K562 (cell line): ENCODE measurements around the gene JAKMIP1. TPM values are rescaled to one million over a fixed set of nuclear protein-coding genes. Genes with fewer than 3 reads are reported as not detected.

Source experiments
- ATAC-seq: fragments of 200-7000 bp; cut with Tn5 transposase; 3 replicates; pipeline ENCODE4 v1.9.1; 2020; ENCODE audit warnings: moderate library complexity
- BruUV-seq: library from RNA; stranded (reverse); fragments of 400-500 nt; replicated peaks from 2 replicates; lab custom pipeline; 2021; lab: Mats Ljungman, UMichigan
- CTCF ChIA-PET: fragments of 300-600 bp; formaldehyde crosslinking; extraction: SDS; loops from one replicate; lab custom pipeline; 2021; ENCODE audit warnings: low intra/inter-chr PET ratio; lab: Yijun Ruan, JAX
- POLR2A ChIA-PET: fragments of 300-600, 350-650 bp; sonication (Branson Sonifier 250); formaldehyde crosslinking; extraction: SDS; loops from one replicate; lab custom pipeline; 2021; ENCODE audit warnings: antibody characterized with exemption, inconsistent platforms; lab: Yijun Ruan, JAX
- DNase-seq, 4 experiments: peaks; one replicate each; pipeline versions ENCODE4 v3.0.0 to v3.0.0-alpha.2; 2011 to 2018; ENCODE audit warnings: low spot score in 3 of 4, mixed read lengths in 3 of 4; ENCODE audit errors: extremely low read depth in 1 of 4
- FAIRE-seq: peaks from 2 replicates; lab custom pipeline; 2011; peaks lifted over from hg19 to GRCh38; lab: Jason Lieb, UNC
- H2AFZ ChIP-seq: 2 replicates; pipeline ENCODE4 v1.6.0; 2011; ENCODE audit warnings: low read depth, low read length, control low read depth, inconsistent platforms
- H3K27ac ChIP-seq: fragments of 200-600 bp; 3 replicates; pipeline ENCODE4 v1.8.0; 2011; ENCODE audit warnings: low read depth, mild to moderate bottlenecking, control low read depth, inconsistent platforms, low read length, moderate library complexity, mixed read lengths; ENCODE audit errors: extremely low read depth
- H3K27me3 ChIP-seq, 2 experiments: fragments of 300-600 bp in 1 of 2; 2 replicates in 1 of 2; 3 replicates in 1 of 2; pipeline versions ENCODE4 v1.6.0 to v1.8.0; 2011; ENCODE audit warnings: inconsistent platforms in 2 of 2, low read length in 2 of 2, mild to moderate bottlenecking in 1 of 2, mixed read lengths in 1 of 2, moderate library complexity in 1 of 2; ENCODE audit not compliant: control insufficient read depth in 2 of 2, insufficient read depth in 2 of 2
- H3K36me3 ChIP-seq: fragments of 300-600 bp; 3 replicates; pipeline ENCODE4 v1.8.0; 2011; ENCODE audit warnings: mild to moderate bottlenecking, low read length, inconsistent platforms; ENCODE audit not compliant: control insufficient read depth, insufficient read depth
- H3K4me1 ChIP-seq, 2 experiments: fragments of 200-600 bp in 1 of 2; replicated peaks in 1 of 2; 2 replicates in 1 of 2; 3 replicates in 1 of 2; pipeline versions ENCODE4 v1.5.1 to v1.8.0; 2011; ENCODE audit warnings: inconsistent platforms in 2 of 2, low read length in 2 of 2, mild to moderate bottlenecking in 1 of 2, mixed read lengths in 1 of 2, moderate library complexity in 1 of 2; ENCODE audit not compliant: control insufficient read depth in 2 of 2, insufficient read depth in 2 of 2
- H3K4me2 ChIP-seq: 2 replicates; pipeline ENCODE4 v1.6.1; 2011; ENCODE audit warnings: low read length, control low read depth, inconsistent platforms, mixed read lengths; ENCODE audit not compliant: insufficient read depth
- H3K4me3 ChIP-seq: fragments of 200-600 bp; sonication (generic), shearing (Covaris generic); 2 replicates; pipeline ENCODE4 v1.5.1; 2016; ENCODE audit warnings: control low read depth, inconsistent platforms
- H3K79me2 ChIP-seq: fragments of 200-600 bp; 3 replicates; pipeline ENCODE4 v1.8.0; 2011; ENCODE audit warnings: low read length, inconsistent platforms; ENCODE audit not compliant: control insufficient read depth, insufficient read depth
- H3K9ac ChIP-seq, 2 experiments: 2 replicates each; pipeline versions ENCODE4 v1.6.0 to v1.6.1; 2011; ENCODE audit warnings: low read depth in 2 of 2, low read length in 2 of 2, control low read depth in 1 of 2, inconsistent platforms in 1 of 2, mild to moderate bottlenecking in 1 of 2, mixed read lengths in 1 of 2; ENCODE audit not compliant: insufficient read depth in 1 of 2
- H3K9me1 ChIP-seq: one replicate; pipeline ENCODE4 v1.6.0; 2011; ENCODE audit warnings: inconsistent platforms, mild to moderate bottlenecking, low read length, moderate library complexity; ENCODE audit not compliant: control insufficient read depth, insufficient read depth
- H3K9me3 ChIP-seq: replicated peaks from 2 replicates; pipeline ENCODE4 v1.5.1; 2011; ENCODE audit warnings: low read depth, low read length, inconsistent platforms; ENCODE audit not compliant: control insufficient read depth, insufficient read depth
- H4K20me1 ChIP-seq: replicated peaks from 2 replicates; pipeline ENCODE4 v1.6.1; 2011; ENCODE audit warnings: low read length, inconsistent platforms, mixed read lengths; ENCODE audit not compliant: control insufficient read depth, insufficient read depth
- CBX1 ChIP-seq: sonication (generic); IDR thresholded peaks from 2 replicates; pipeline ENCODE4 v1.6.1; 2016; ENCODE audit warnings: antibody characterized with exemption, low read depth, mild to moderate bottlenecking
- GTF3C2 ChIP-seq: IDR thresholded peaks from 3 replicates; pipeline ENCODE4 v1.6.1; 2011; ENCODE audit warnings: borderline replicate concordance, mild to moderate bottlenecking, moderate library complexity; ENCODE audit not compliant: insufficient read length; ENCODE audit errors: extremely low read depth
- RNF2 ChIP-seq: sonication (generic); IDR thresholded peaks from 2 replicates; pipeline ENCODE4 v1.6.1; 2016
- TCF3 ChIP-seq: sonication (generic); formaldehyde crosslinking; IDR thresholded peaks from 2 replicates; pipeline ENCODE4 v1.4.0; 2020; ENCODE audit warnings: mild to moderate bottlenecking, missing genetic modification reagents
- UBTF ChIP-seq, 2 experiments: IDR thresholded peaks; 2 replicates each; pipeline ENCODE4 v1.6.1; 2012; ENCODE audit warnings: improper control_type of control experiment in 2 of 2, low read depth in 2 of 2, low read length in 2 of 2, borderline replicate concordance in 1 of 2
- ZNF3 ChIP-seq: fragments of 250-450 bp; sonication (Bioruptor Pico); IDR thresholded peaks from 2 replicates; pipeline ENCODE4 v1.5.0; 2021; ENCODE audit warnings: mild to moderate bottlenecking, moderate library complexity
- ZNF766 ChIP-seq: fragments of 200-800 bp; sonication (Bioruptor generic); conservative IDR thresholded peaks from 2 replicates; pipeline ENCODE4 v1.6.1; 2016; ENCODE audit warnings: missing genetic modification characterization, missing compliant biosample characterization
- WGBS: fragments of 100-300 bp; shearing (Covaris generic); methylation state at CpG from one replicate; pipeline ENCODE4 v1.1.6; 2016; ENCODE audit warnings: low coverage, mixed read lengths; ENCODE audit not compliant: insufficient coverage; ENCODE audit errors: missing lambda C conversion rate; 5-methylcytosine and 5-hydroxymethylcytosine counted together
- in situ Hi-C: fragments of 300-500 bp; cut with MboI; formaldehyde crosslinking; loops from 4 replicates; pipeline ENCODE4 v1.15.0; 2018; ENCODE audit warnings: inconsistent platforms, mixed read lengths
- intact Hi-C: fragments of 100-400 bp; cut with micrococcal nuclease; formaldehyde crosslinking; loops from 2 replicates; pipeline ENCODE4 v1.14.2; 2022
- polyA plus RNA-seq, 8 experiments: library from polyadenylated mRNA; depleted of rRNA in 4 of 8; stranded (reverse) in 5 of 8; unstranded in 3 of 8; fragments of >200 nt; fragmentation: Nextera tagmentation in 2 of 8; fragmentation: Illumina TruSeq in 1 of 8; extraction: Ambion mirVana in 2 of 8; extraction: Trizol in 1 of 8; gene quantifications; 2 replicates each; pipeline versions ENCODE4 v1.2.1 to v1.2.3, GENCODE V29; 2011 to 2014; ENCODE audit warnings: inconsistent platforms in 1 of 8, missing spikeins in 1 of 8
- total RNA-seq, 7 experiments: library from RNA; depleted of rRNA in 6 of 7; stranded (reverse); fragments of >200 nt in 6 of 7; fragmentation: Illumina TruSeq in 2 of 7; extraction: Trizol in 2 of 7; gene quantifications; 2 replicates each; pipeline versions ENCODE4 v1.2.1 to v1.2.3, GENCODE V29; 2011 to 2021; ENCODE audit warnings: low replicate concordance in 1 of 7

Gene JAKMIP1
- total and polyA plus RNA-seq, 9 of the 15 experiments (the other 6 are each of a cell fraction or from before 2014, with no cell fraction given), result not detected

GRCh38 chr4:6056976-6057766 lies 143.2 kb downstream of the JAKMIP1 start:
- TF ChIP-seq GTF3C2, result no peak
- no peak for TF ChIP-seq ZNF766 (CRISPR knock-in tag)
- TF ChIP-seq RNF2, result no peak
- TF ChIP-seq ZNF3 (CRISPR knock-in tag), result no peak
- TF ChIP-seq TCF3 (CRISPR knock-in tag), result no peak
- no peak for TF ChIP-seq UBTF (IDR thresholded peaks at IDR 0.05; ENCODE audit: borderline replicate concordance in 1 of 2, low read depth in 2 of 2, low read length in 2 of 2)
- TF ChIP-seq CBX1, result no peak
- no peak overlapping the region for H2AFZ ChIP-seq
- no peaks in the 10 kb centered on the region; a peak in 1 of 5 replicates for H3K27me3 ChIP-seq
- 3% methylated on average over 14 of the region's 15 CpGs for WGBS
- intact Hi-C loops, result no loop called here
- no peaks in the 10 kb centered on the region for H3K36me3 ChIP-seq
- no peaks in the 10 kb centered on the region for H3K9me1 ChIP-seq
- POLR2A ChIA-PET, result interaction anchor here (0.6 kb wide), 1 partner anchor 16 kb away, joined by 3 read pairs; no protein-coding TSS in a partner anchor
- H3K79me2 ChIP-seq, result no peaks in the 10 kb centered on the region
- no peak for FAIRE-seq
- CTCF ChIA-PET, result no interaction called here
- no peak overlapping the region for H3K4me2 ChIP-seq
- ATAC-seq, result no peak
- no peak overlapping the region for H3K27ac ChIP-seq
- H3K9ac ChIP-seq, result no peak overlapping the region
- H3K9me3 ChIP-seq, result no peaks in the 10 kb centered on the region; the same call in 1 of the 2 replicates
- DNase-seq, result no peak
- H4K20me1 ChIP-seq, result no peaks in the 10 kb centered on the region
- BruUV-seq, result no TSS peak
- in situ Hi-C loops, result no loop called here
- no peaks in the 10 kb centered on the region for H3K4me1 ChIP-seq
- no peak overlapping the region for H3K4me3 ChIP-seq
